Spleen (tissue), 7 donors: ENCODE results near the gene GPR157.

Source experiments
- CTCF ChIP-seq, 11 experiments: fragments of 200-600 bp in 7 of 11; fragments of 450-650 bp in 4 of 11; sonication (generic) in 4 of 11; IDR thresholded peaks in 8 of 11; conservative IDR thresholded peaks in 3 of 11; 1 replicate in 7 of 11; 2 replicates in 4 of 11; pipeline versions ENCODE4 v1.4.0 to v1.8.0; 2016 to 2021; ENCODE audit warnings: antibody characterized with exemption in 11 of 11, inconsistent platforms in 4 of 11, mild to moderate bottlenecking in 1 of 11
- POLR2AphosphoS5 ChIP-seq, 3 donors: sonication (generic); formaldehyde crosslinking; IDR thresholded peaks; one replicate each; pipeline ENCODE4 v1.5.1; 2017; ENCODE audit warnings: antibody characterized with exemption in 3 of 3
- donor health status: DM: no; HTN: no; CAD: no; lungs with moderate emphysema.
- donor health status: DM: no; HTN: no; CAD: no.
- donor health status: DM: no; HTN: no; CAD: no.

GRCh38 chr1:9093581-9093980 is 35.3 kb downstream of the GPR157 start:
- TF ChIP-seq CTCF (IDR thresholded peaks at IDR 0.05 in 8 of 11, conservative IDR thresholded peaks at IDR 0.05 in 3 of 11) = no peak
- no peak for TF ChIP-seq POLR2AphosphoS5 (IDR thresholded peaks at IDR 0.05)
